Nephron (organoid): ENCODE data around the gene ELMO1.

Experiments used
- H3K27ac Mint-ChIP-seq, 3 experiments: 2 replicates each; pipeline ENCODE4 v1.8.0; 2020; ENCODE audit warnings: mixed read lengths in 3 of 3, mild to moderate bottlenecking in 2 of 3, moderate library complexity in 1 of 3
- H3K27me3 Mint-ChIP-seq: 2 replicates; pipeline ENCODE4 v1.8.0; 2021; ENCODE audit warnings: low read depth, mild to moderate bottlenecking, moderate library complexity, mixed read lengths
- H3K36me3 Mint-ChIP-seq: 2 replicates; pipeline ENCODE4 v1.8.0; 2020; ENCODE audit warnings: low read depth, mixed read lengths
- H3K4me1 Mint-ChIP-seq: 2 replicates; pipeline ENCODE4 v1.8.0; 2020; ENCODE audit warnings: mixed read lengths
- H3K4me3 Mint-ChIP-seq, 3 experiments: 2 replicates each; pipeline ENCODE4 v1.8.0; 2020; ENCODE audit warnings: mild to moderate bottlenecking in 3 of 3, mixed read lengths in 3 of 3, moderate library complexity in 2 of 3
- H3K9me3 Mint-ChIP-seq: 2 replicates; pipeline ENCODE4 v1.8.0; 2020; ENCODE audit warnings: mixed read lengths
- TF ChIP-seq, protein P1 (sequence below), 3 experiments: fragments of 200-600 bp; sonication (generic); IDR thresholded peaks; one replicate each; pipeline ENCODE4 v1.5.0; 2021; ENCODE audit warnings: antibody characterized with exemption in 3 of 3; ENCODE audit not compliant: unreplicated experiment in 3 of 3

ELMO1 gene

DNA sequence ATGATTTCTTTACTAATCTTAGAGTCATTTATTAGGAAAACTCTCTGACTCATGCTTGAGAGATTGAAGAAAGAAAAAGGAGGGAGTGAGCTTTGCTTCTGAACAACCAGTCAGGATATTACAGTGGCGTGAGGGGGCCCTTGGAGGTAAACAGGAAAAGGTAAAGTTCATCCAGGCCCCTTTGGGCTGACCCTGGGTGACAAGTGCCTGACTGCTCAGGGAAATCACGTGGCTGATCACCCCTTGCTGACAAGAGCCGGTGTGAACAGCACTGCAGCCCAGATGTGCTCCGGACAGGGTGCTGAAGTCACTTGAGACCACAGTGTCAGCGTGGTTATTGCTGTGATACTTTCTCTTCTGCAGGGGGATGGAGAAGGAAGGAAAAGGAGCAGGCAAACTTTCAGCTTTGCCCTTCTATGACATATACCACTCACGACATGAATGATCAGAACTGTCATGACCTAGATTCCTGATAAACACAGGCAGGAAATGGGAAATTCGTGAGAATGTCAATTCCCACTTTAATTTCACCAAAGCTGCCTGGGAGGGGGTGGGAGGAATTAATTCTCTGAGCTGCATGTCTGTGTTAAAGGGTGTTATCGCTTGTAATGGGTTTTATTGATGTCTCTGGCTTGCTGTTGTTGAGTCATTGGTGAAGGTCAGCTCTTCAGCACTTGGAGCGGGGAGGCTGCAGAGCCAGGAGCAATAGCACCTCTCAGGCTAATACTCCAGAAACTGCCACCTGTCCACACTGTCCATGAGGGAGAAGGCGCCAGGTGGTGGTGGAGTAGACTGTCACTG is 584.6 kb downstream of the ELMO1 start:
- Mint-ChIP-seq H3K36me3 (no peaks in the 10 kb centered on the region), H3K4me3 (no peak overlapping the region), H3K4me1 (peaks cover 48% of the 10 kb centered on the region), H3K27me3 (peaks cover 7% of the 10 kb centered on the region), H3K9me3 (no peaks in the 10 kb centered on the region), H3K27ac (no peak overlapping the region)
- TF ChIP-seq, protein P1, sequence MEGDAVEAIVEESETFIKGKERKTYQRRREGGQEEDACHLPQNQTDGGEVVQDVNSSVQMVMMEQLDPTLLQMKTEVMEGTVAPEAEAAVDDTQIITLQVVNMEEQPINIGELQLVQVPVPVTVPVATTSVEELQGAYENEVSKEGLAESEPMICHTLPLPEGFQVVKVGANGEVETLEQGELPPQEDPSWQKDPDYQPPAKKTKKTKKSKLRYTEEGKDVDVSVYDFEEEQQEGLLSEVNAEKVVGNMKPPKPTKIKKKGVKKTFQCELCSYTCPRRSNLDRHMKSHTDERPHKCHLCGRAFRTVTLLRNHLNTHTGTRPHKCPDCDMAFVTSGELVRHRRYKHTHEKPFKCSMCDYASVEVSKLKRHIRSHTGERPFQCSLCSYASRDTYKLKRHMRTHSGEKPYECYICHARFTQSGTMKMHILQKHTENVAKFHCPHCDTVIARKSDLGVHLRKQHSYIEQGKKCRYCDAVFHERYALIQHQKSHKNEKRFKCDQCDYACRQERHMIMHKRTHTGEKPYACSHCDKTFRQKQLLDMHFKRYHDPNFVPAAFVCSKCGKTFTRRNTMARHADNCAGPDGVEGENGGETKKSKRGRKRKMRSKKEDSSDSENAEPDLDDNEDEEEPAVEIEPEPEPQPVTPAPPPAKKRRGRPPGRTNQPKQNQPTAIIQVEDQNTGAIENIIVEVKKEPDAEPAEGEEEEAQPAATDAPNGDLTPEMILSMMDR (IDR thresholded peaks at IDR 0.05; ENCODE audit: unreplicated experiment in 3 of 3) = no peak

DNA sequence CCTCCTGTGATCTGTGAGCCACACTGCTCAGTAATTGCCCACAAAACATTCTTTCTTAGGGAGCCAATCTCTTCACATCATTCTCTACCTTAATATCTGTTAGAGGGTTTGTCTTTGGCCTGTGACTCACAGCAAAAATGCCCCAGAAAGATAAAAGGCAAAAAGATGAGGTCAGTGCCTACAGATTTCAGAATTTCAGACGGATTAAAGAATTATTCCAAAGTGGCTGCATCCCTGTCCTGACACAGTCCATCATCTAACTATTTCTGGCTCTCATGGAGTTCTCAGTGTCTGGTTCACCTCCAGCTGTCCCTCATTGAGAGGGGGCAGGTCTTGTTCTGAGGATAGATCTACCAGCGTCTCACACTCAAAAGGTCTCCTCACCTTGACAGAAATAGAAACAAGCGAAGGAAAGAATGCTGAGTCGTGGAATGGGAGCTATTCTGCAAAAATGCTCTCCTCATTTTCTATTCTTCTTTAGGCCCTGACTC is 585.8 kb downstream of the ELMO1 start:
- H3K27ac Mint-ChIP-seq = no peak overlapping the region
- no peak overlapping the region for H3K4me3 Mint-ChIP-seq
- H3K36me3 Mint-ChIP-seq = no peaks in the 10 kb centered on the region
- TF ChIP-seq, protein P1 (IDR thresholded peaks at IDR 0.05; ENCODE audit: unreplicated experiment in 3 of 3) = no peak
- peaks cover 7% of the 10 kb centered on the region for H3K27me3 Mint-ChIP-seq
- peaks cover 48% of the 10 kb centered on the region for H3K4me1 Mint-ChIP-seq
- no peaks in the 10 kb centered on the region for H3K9me3 Mint-ChIP-seq

DNA sequence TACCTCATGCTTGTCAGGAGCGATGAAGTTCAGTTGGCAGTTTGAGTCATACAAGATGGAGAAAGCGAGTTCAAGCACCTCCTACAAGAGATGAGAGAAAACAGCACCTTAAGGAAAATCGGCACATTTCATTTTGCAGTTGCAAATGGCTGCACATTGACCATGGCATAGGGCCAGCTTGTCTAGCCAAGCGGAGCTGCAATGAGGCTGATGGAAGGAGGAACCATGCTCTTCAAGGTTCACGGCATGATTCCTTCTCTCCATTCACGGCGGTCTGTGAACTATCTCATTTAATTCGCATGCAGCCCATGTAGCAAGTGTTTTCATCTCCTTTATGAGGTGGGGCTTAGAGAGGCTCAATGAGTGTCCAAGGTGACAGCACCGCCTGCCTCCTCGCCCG is 587.0 kb downstream of the ELMO1 start:
- H3K9me3 Mint-ChIP-seq = no peaks in the 10 kb centered on the region
- no peaks in the 10 kb centered on the region for H3K36me3 Mint-ChIP-seq
- H3K4me1 Mint-ChIP-seq = peaks cover 40% of the 10 kb centered on the region
- TF ChIP-seq, protein P1 (IDR thresholded peaks at IDR 0.05; ENCODE audit: unreplicated experiment in 3 of 3) = no peak
- no peak overlapping the region for H3K27ac Mint-ChIP-seq
- no peak overlapping the region for H3K4me3 Mint-ChIP-seq
- H3K27me3 Mint-ChIP-seq = peaks cover 7% of the 10 kb centered on the region

DNA sequence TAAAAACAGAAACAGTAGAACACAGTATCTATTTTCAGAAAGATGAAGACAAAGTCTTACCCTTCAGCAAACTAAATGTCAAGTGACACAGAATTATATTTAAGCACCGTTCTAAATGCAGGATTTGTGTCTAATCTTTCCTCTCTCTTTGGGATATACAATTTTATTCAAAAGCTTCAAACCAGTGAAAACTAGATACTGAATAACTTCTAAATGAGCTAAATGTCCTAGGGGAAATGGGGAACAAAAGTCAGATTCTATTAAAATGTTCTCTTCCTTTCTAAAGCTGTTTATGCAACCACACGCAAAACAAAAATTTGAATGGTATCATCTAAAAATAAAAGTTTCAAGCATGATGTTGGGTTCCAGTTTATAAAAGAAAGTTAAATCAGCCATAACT is 588.0 kb downstream of the ELMO1 start:
- Mint-ChIP-seq H3K4me3 (no peak overlapping the region), H3K27me3 (peaks cover 7% of the 10 kb centered on the region), H3K9me3 (no peaks in the 10 kb centered on the region), H3K27ac (no peak overlapping the region), H3K4me1 (peaks cover 40% of the 10 kb centered on the region), H3K36me3 (no peaks in the 10 kb centered on the region)
- TF ChIP-seq, protein P1 (IDR thresholded peaks at IDR 0.05; ENCODE audit: unreplicated experiment in 3 of 3) = no peak

DNA sequence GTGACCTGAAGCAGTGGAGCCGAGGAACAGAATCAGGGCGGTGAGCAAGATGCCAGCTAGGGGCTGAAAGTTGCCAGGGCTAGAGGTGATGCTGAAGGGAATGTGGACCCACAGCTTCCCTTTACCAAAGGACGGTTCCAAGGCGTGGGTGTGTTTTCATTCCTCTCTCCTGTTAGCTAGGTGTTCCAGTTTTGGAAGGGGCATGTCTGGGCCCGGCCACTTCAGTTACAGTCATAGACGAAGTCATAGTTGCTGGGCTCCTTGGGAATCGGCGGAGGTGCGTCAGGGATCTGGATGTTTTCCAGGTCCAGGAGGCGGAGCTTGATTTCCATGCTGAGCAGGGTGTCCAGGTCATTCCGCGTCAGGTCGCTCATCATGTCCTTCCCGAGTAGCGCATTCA is 593.3 kb downstream of the ELMO1 start:
- TF ChIP-seq, protein P1 (IDR thresholded peaks at IDR 0.05; ENCODE audit: unreplicated experiment in 3 of 3) = no peak
- peaks cover 3% of the 10 kb centered on the region for H3K4me1 Mint-ChIP-seq
- H3K27me3 Mint-ChIP-seq = no peaks in the 10 kb centered on the region
- H3K9me3 Mint-ChIP-seq = no peaks in the 10 kb centered on the region
- no peaks in the 10 kb centered on the region for H3K36me3 Mint-ChIP-seq
- no peak overlapping the region for H3K4me3 Mint-ChIP-seq
- no peak overlapping the region for H3K27ac Mint-ChIP-seq

DNA sequence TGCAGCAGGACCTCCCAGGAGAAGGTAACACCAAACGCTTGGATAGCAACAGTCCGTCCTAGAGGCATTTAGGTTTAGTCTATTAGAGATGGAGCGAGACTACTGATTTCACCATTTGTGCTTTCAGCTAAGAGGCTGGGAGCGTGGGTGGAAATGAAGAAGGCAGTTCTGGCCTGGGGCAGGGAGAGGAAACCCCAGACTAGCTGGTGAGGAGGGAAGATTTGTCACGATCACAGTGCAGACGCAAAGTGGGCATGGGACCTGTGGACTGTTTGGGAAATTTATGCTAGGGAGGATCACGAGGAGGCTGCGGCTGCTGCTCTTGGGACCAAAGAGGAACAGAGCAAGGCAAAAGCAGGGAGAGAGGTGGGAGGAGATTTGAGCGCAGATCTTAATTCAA is 594.0 kb downstream of the ELMO1 start:
- Mint-ChIP-seq H3K27ac (no peak overlapping the region), H3K4me3 (no peak overlapping the region), H3K4me1 (no peaks in the 10 kb centered on the region), H3K36me3 (no peaks in the 10 kb centered on the region), H3K27me3 (no peaks in the 10 kb centered on the region), H3K9me3 (no peaks in the 10 kb centered on the region)
- TF ChIP-seq, protein P1 (IDR thresholded peaks at IDR 0.05; ENCODE audit: unreplicated experiment in 3 of 3) = no peak
